ENCODE results near the gene PPP1R37. TPM values are rescaled to one million over a fixed set of nuclear protein-coding genes. Genes with fewer than 3 reads are reported as not detected.

The PPP1R37 gene
- polyA plus RNA-seq, 1 donor from 2014 or later, result 53.7 TPM

GRCh38 chr19:45144431-45145269, 51.7 kb downstream of the PPP1R37 start:
- no peak overlapping the region for H3K4me2 ChIP-seq (ENCODE audit: low read length)
- no peak overlapping the region for H2AFZ ChIP-seq (ENCODE audit: low read depth, low read length)
- H3K9ac ChIP-seq (ENCODE audit: low read length), result no peak overlapping the region
- no peaks in the 10 kb centered on the region for H3F3A ChIP-seq (ENCODE audit: insufficient read depth, low read length, poor library complexity, severe bottlenecking)
- no peaks in the 10 kb centered on the region for H3K9me3 ChIP-seq (ENCODE audit: low read length)
- no peaks in the 10 kb centered on the region for H3K27me3 ChIP-seq (ENCODE audit: insufficient read depth, low read depth, low read length)
- TF ChIP-seq TAF1 (IDR thresholded peaks at IDR 0.05; ENCODE audit: low read depth) (no peak), REST (IDR thresholded peaks at IDR 0.05; ENCODE audit: borderline replicate concordance) (no peak), EP300 (conservative IDR thresholded peaks at IDR 0.05; ENCODE audit: poor library complexity, severe bottlenecking) (no peak), RAD21 (conservative IDR thresholded peaks at IDR 0.05) (no peak), EZH2 (IDR thresholded peaks at IDR 0.05; ENCODE audit: borderline replicate concordance, insufficient read depth, low read length, poor library complexity, severe bottlenecking) (no peak), CTCF (IDR thresholded peaks at IDR 0.05; ENCODE audit: poor library complexity, severe bottlenecking) (no peak), POLR2AphosphoS5 (IDR thresholded peaks at IDR 0.05) (no peak), MXI1 (conservative IDR thresholded peaks at IDR 0.05; ENCODE audit: poor library complexity, severe bottlenecking) (no peak)
- no peaks in the 10 kb centered on the region for H4K20me1 ChIP-seq (ENCODE audit: insufficient read depth)
- H3K79me2 ChIP-seq (replicated peaks; ENCODE audit: insufficient read depth, low read length), result no peaks in the 10 kb centered on the region
- H3K27ac ChIP-seq (ENCODE audit: low read length), result no peak overlapping the region
- no peaks in the 10 kb centered on the region for H3K36me3 ChIP-seq (ENCODE audit: insufficient read depth, low read length)
- H3K4me3 ChIP-seq (ENCODE audit: low read length), result no peak overlapping the region
- H3K9me2 ChIP-seq (ENCODE audit: insufficient read depth, low read length), result no peaks in the 10 kb centered on the region

GRCh38 chr19:45145270-45146189, 52.6 kb downstream of the PPP1R37 start:
- TF ChIP-seq SMC3 (conservative IDR thresholded peaks at IDR 0.05; ENCODE audit: poor library complexity) (no peak), MXI1 (conservative IDR thresholded peaks at IDR 0.05; ENCODE audit: poor library complexity, severe bottlenecking) (no peak), RAD21 (conservative IDR thresholded peaks at IDR 0.05) (no peak), REST (IDR thresholded peaks at IDR 0.05; ENCODE audit: borderline replicate concordance) (no peak), POLR2AphosphoS5 (IDR thresholded peaks at IDR 0.05) (no peak)

More at GRCh38 chr19:45145270-45146189, 52.6 kb downstream of the PPP1R37 start:
- Histone ChIP-seq H3F3A (ENCODE audit: insufficient read depth, low read length, poor library complexity, severe bottlenecking) (no peaks in the 10 kb centered on the region), H3K4me3 (ENCODE audit: low read length) (no peak overlapping the region), H3K9me2 (ENCODE audit: insufficient read depth, low read length) (no peaks in the 10 kb centered on the region), H3K79me2 (replicated peaks; ENCODE audit: insufficient read depth, low read length) (no peaks in the 10 kb centered on the region), H3K4me2 (ENCODE audit: low read length) (no peak overlapping the region), H4K20me1 (ENCODE audit: insufficient read depth) (no peaks in the 10 kb centered on the region), H3K27me3 (ENCODE audit: insufficient read depth, low read depth, low read length) (no peaks in the 10 kb centered on the region), H3K36me3 (ENCODE audit: insufficient read depth, low read length) (no peaks in the 10 kb centered on the region), H2AFZ (ENCODE audit: low read depth, low read length) (no peak overlapping the region), H3K9me3 (ENCODE audit: low read length) (no peaks in the 10 kb centered on the region), H3K27ac (ENCODE audit: low read length) (no peak overlapping the region), H3K9ac (ENCODE audit: low read length) (no peak overlapping the region)
